ENCODE measurements around the gene LAMA2. TPM values are rescaled to one million over a fixed set of nuclear protein-coding genes. Genes with fewer than 3 reads are reported as not detected.

LAMA2 gene
- total and polyA plus RNA-seq, 4 donors = 5.2 to 105 (median 45.9) TPM

GRCh38 chr6:128903715-128904114, 20.8 kb downstream of the LAMA2 start:
- no peak overlapping the region for H3K4me3 ChIP-seq
- peak overlapping the region in 1 of 2 donors; percentile 53 for H3K27ac ChIP-seq (ENCODE audit: low read depth in 1 of 2, low read length in 1 of 2)
- H3K36me3 ChIP-seq (ENCODE audit: control insufficient read depth in 4 of 4, insufficient read depth in 4 of 4, low read length in 4 of 4) = peaks cover 0 to 2% (median 0%) of the 10 kb centered on the region in 4 donors
- H3K4me1 ChIP-seq (ENCODE audit: control insufficient read depth in 5 of 5, insufficient read depth in 5 of 5, low read length in 5 of 5) = peaks cover 0 to 9% (median 0%) of the 10 kb centered on the region in 5 donors
- no peaks in the 10 kb centered on the region for H3K9me3 ChIP-seq (ENCODE audit: control insufficient read depth in 4 of 4, insufficient read depth in 3 of 4, low read length in 3 of 4)
- 90 to 93% methylated on average over 5 of the region's 5 CpGs for WGBS, 2 donors
- no peak for TF ChIP-seq CTCF (IDR thresholded peaks at IDR 0.05; ENCODE audit: control extremely low read depth, extremely low read depth)
- no peak for DNase-seq
- H3K27me3 ChIP-seq (ENCODE audit: control insufficient read depth in 3 of 3, insufficient read depth in 3 of 3, low read length in 2 of 3) = no peaks in the 10 kb centered on the region
- ATAC-seq (ENCODE audit: insufficient read depth, low FRiP score) = no peak
- H3K9ac ChIP-seq (ENCODE audit: insufficient read depth in 1 of 2, low read length in 2 of 2) = no peak overlapping the region

- 77 to 79% methylated on average over 2 of the region's 2 CpGs for WGBS, 2 donors
- Histone ChIP-seq H3K27me3 (ENCODE audit: control insufficient read depth in 3 of 3, insufficient read depth in 3 of 3, low read length in 2 of 3) (no peaks in the 10 kb centered on the region), H3K9ac (ENCODE audit: insufficient read depth in 1 of 2, low read length in 2 of 2) (no peak overlapping the region), H3K36me3 (ENCODE audit: control insufficient read depth in 4 of 4, insufficient read depth in 4 of 4, low read length in 4 of 4) (no peaks in the 10 kb centered on the region), H3K27ac (ENCODE audit: low read depth in 1 of 2, low read length in 1 of 2) (no peak overlapping the region), H3K4me1 (ENCODE audit: control insufficient read depth in 5 of 5, insufficient read depth in 5 of 5, low read length in 5 of 5) (peaks cover 0 to 6% (median 0%) of the 10 kb centered on the region in 5 donors), H3K4me3 (no peak overlapping the region), H3K9me3 (ENCODE audit: control insufficient read depth in 4 of 4, insufficient read depth in 3 of 4, low read length in 3 of 4) (no peaks in the 10 kb centered on the region)
- TF ChIP-seq CTCF (IDR thresholded peaks at IDR 0.05; ENCODE audit: control extremely low read depth, extremely low read depth) = no peak
- ATAC-seq (ENCODE audit: insufficient read depth, low FRiP score) (no peak), DNase-seq (peak in 2 of 3 donors; percentile 42 to 61)
These were observed 31.1 kb downstream of the LAMA2 start for GRCh38 chr6:128914051-128914450.

- Histone ChIP-seq H3K4me1 (ENCODE audit: control insufficient read depth in 5 of 5, insufficient read depth in 5 of 5, low read length in 5 of 5) (peaks cover 0 to 6% (median 0%) of the 10 kb centered on the region in 5 donors), H3K9ac (ENCODE audit: insufficient read depth in 1 of 2, low read length in 2 of 2) (no peak overlapping the region), H3K27ac (ENCODE audit: low read depth in 1 of 2, low read length in 1 of 2) (peak overlapping the region in 1 of 2 donors; percentile 13), H3K27me3 (ENCODE audit: control insufficient read depth in 3 of 3, insufficient read depth in 3 of 3, low read length in 2 of 3) (no peaks in the 10 kb centered on the region), H3K9me3 (ENCODE audit: control insufficient read depth in 4 of 4, insufficient read depth in 3 of 4, low read length in 3 of 4) (no peaks in the 10 kb centered on the region), H3K4me3 (no peak overlapping the region), H3K36me3 (ENCODE audit: control insufficient read depth in 4 of 4, insufficient read depth in 4 of 4, low read length in 4 of 4) (no peaks in the 10 kb centered on the region)
- TF ChIP-seq CTCF (IDR thresholded peaks at IDR 0.05; ENCODE audit: control extremely low read depth, extremely low read depth) = no peak
- 68 to 86% methylated on average over 2 of the region's 2 CpGs for WGBS, 2 donors
- no peak for ATAC-seq (ENCODE audit: insufficient read depth, low FRiP score)
- no peak for DNase-seq
These were observed 35.9 kb downstream of the LAMA2 start for GRCh38 chr6:128918886-128919285.
